ENCODE data around the gene PHRF1. TPM values are rescaled to one million over a fixed set of nuclear protein-coding genes. Genes with fewer than 3 reads are reported as not detected.

Gene PHRF1
- polyA plus RNA-seq, 1 donor from 2014 or later = 8.5 TPM

GRCh38 chr11:655036-655726 is 78.9 kb downstream of the PHRF1 start:
- Histone ChIP-seq H3K27ac (ENCODE audit: low read length) (no peak overlapping the region), H2AFZ (ENCODE audit: low read depth, low read length) (no peak overlapping the region), H3K9me3 (ENCODE audit: low read length) (no peaks in the 10 kb centered on the region), H3K36me3 (ENCODE audit: insufficient read depth, low read length) (no peaks in the 10 kb centered on the region), H3K27me3 (ENCODE audit: insufficient read depth, low read depth, low read length) (no peaks in the 10 kb centered on the region), H3K9me2 (ENCODE audit: insufficient read depth, low read length) (no peaks in the 10 kb centered on the region), H3F3A (ENCODE audit: insufficient read depth, low read length, poor library complexity, severe bottlenecking) (no peaks in the 10 kb centered on the region), H3K79me2 (replicated peaks; ENCODE audit: insufficient read depth, low read length) (no peaks in the 10 kb centered on the region), H3K4me3 (ENCODE audit: low read length) (no peak overlapping the region), H3K9ac (ENCODE audit: low read length) (no peak overlapping the region), H3K4me2 (ENCODE audit: low read length) (no peak overlapping the region), H4K20me1 (ENCODE audit: insufficient read depth) (no peaks in the 10 kb centered on the region)
- TF ChIP-seq CTCF (IDR thresholded peaks at IDR 0.05; ENCODE audit: poor library complexity, severe bottlenecking) (no peak), EP300 (conservative IDR thresholded peaks at IDR 0.05; ENCODE audit: poor library complexity, severe bottlenecking) (no peak), SMC3 (conservative IDR thresholded peaks at IDR 0.05; ENCODE audit: poor library complexity) (no peak)

- no peaks in the 10 kb centered on the region for H4K20me1 ChIP-seq (ENCODE audit: insufficient read depth)
- no peaks in the 10 kb centered on the region for H3K9me3 ChIP-seq (ENCODE audit: low read length)
- no peak overlapping the region for H2AFZ ChIP-seq (ENCODE audit: low read depth, low read length)
- H3K9ac ChIP-seq (ENCODE audit: low read length) = no peak overlapping the region
- H3K4me2 ChIP-seq (ENCODE audit: low read length) = no peak overlapping the region
- no peak for TF ChIP-seq MXI1 (conservative IDR thresholded peaks at IDR 0.05; ENCODE audit: poor library complexity, severe bottlenecking)
- TF ChIP-seq CTCF (IDR thresholded peaks at IDR 0.05; ENCODE audit: poor library complexity, severe bottlenecking) = no peak
- TF ChIP-seq REST (IDR thresholded peaks at IDR 0.05; ENCODE audit: borderline replicate concordance) = no peak
- no peak for TF ChIP-seq TAF1 (IDR thresholded peaks at IDR 0.05; ENCODE audit: low read depth)
- no peaks in the 10 kb centered on the region for H3K9me2 ChIP-seq (ENCODE audit: insufficient read depth, low read length)
- H3F3A ChIP-seq (ENCODE audit: insufficient read depth, low read length, poor library complexity, severe bottlenecking) = no peaks in the 10 kb centered on the region
- H3K27me3 ChIP-seq (ENCODE audit: insufficient read depth, low read depth, low read length) = no peaks in the 10 kb centered on the region
- no peak overlapping the region for H3K4me3 ChIP-seq (ENCODE audit: low read length)
- H3K36me3 ChIP-seq (ENCODE audit: insufficient read depth, low read length) = no peaks in the 10 kb centered on the region
- H3K27ac ChIP-seq (ENCODE audit: low read length) = no peak overlapping the region
- no peaks in the 10 kb centered on the region for H3K79me2 ChIP-seq (replicated peaks; ENCODE audit: insufficient read depth, low read length)
Measured at GRCh38 chr11:656426-656825, 80.2 kb downstream of the PHRF1 start.
